ENCODE measurements around the gene GATAD2B.
"Not testable (repeated sequence)": the region's sequence is repeated elsewhere in the genome, so short reads cannot be mapped to it uniquely, and the experiment has no call there.

Gene GATAD2B

GRCh38 chr1:153929981-153930948 is 7.5 kb upstream of the GATAD2B start:
- DNase-seq (ENCODE audit: low read depth) = no peak

GRCh38 chr1:153929426-153929825 is 6.7 kb upstream of the GATAD2B start:
- DNase-seq (ENCODE audit: low read depth) = no peak

- peak; percentile 50 for DNase-seq (ENCODE audit: low read depth)
These were observed 6.1 kb upstream of the GATAD2B start for GRCh38 chr1:153928791-153929341.

- DNase-seq (ENCODE audit: low read depth) = no peak
These were observed 5.5 kb upstream of the GATAD2B start for GRCh38 chr1:153928245-153928644.

GRCh38 chr1:153926405-153926804 is 3.6 kb upstream of the GATAD2B start:
- no peak for DNase-seq (ENCODE audit: low read depth)

GRCh38 chr1:153922076-153922971 is 448 bp downstream of the GATAD2B start:
- DNase-seq (ENCODE audit: low read depth) = no peak

GRCh38 chr1:153921803-153922075 is 1.0 kb downstream of the GATAD2B start:
- no peak for DNase-seq (ENCODE audit: low read depth)

- DNase-seq (ENCODE audit: low read depth) = no peak
These were observed 1.5 kb downstream of the GATAD2B start for GRCh38 chr1:153921080-153921802.

- no peak for DNase-seq (ENCODE audit: low read depth)
These were observed 2.6 kb downstream of the GATAD2B start for GRCh38 chr1:153919876-153920852.

GRCh38 chr1:153916297-153916696 is 6.5 kb downstream of the GATAD2B start:
- DNase-seq (ENCODE audit: low read depth) = no peak

GRCh38 chr1:153912349-153912748 is 10.4 kb downstream of the GATAD2B start:
- DNase-seq (ENCODE audit: low read depth) = no peak

- not testable (repeated sequence) for DNase-seq (ENCODE audit: low read depth)
These were observed 12.2 kb downstream of the GATAD2B start for GRCh38 chr1:153910560-153910959.

GRCh38 chr1:153908071-153908470 is 14.7 kb downstream of the GATAD2B start:
- no peak for DNase-seq (ENCODE audit: low read depth)

GRCh38 chr1:153907134-153907533 is 15.6 kb downstream of the GATAD2B start:
- no peak for DNase-seq (ENCODE audit: low read depth)

- no peak for DNase-seq (ENCODE audit: low read depth)
These were observed 16.4 kb downstream of the GATAD2B start for GRCh38 chr1:153906396-153906795.

- DNase-seq (ENCODE audit: low read depth) = not testable (repeated sequence)
These were observed 16.9 kb downstream of the GATAD2B start for GRCh38 chr1:153905908-153906307.

GRCh38 chr1:153903841-153904455 is 18.8 kb downstream of the GATAD2B start:
- peak; percentile 80 for DNase-seq (ENCODE audit: low read depth)

- no peak for DNase-seq (ENCODE audit: low read depth)
These were observed 23.3 kb downstream of the GATAD2B start for GRCh38 chr1:153899509-153899908.

- not testable (repeated sequence) for DNase-seq (ENCODE audit: low read depth)
These were observed 26.9 kb downstream of the GATAD2B start for GRCh38 chr1:153895866-153896265.

- not testable (repeated sequence) for DNase-seq (ENCODE audit: low read depth)
These were observed 31.7 kb downstream of the GATAD2B start for GRCh38 chr1:153891042-153891441.

Measured in fibroblast of gingiva (primary cell).